Ishikawa (cell line): Measurements from ENCODE around the gene RNU6-9.
A peak's percentile ranks its signal among the peaks of the same experiment; 100 is the strongest.

Experiments
- CEBPB ChIP-seq: IDR thresholded peaks from 2 replicates; pipeline ENCODE4 v1.6.1; 2012
- CREB1 ChIP-seq: IDR thresholded peaks from 2 replicates; pipeline ENCODE4 v1.6.1; 2012; ENCODE audit warnings: low read depth
- EGR1 ChIP-seq: IDR thresholded peaks from 2 replicates; pipeline ENCODE4 v1.6.1; 2012
- EP300 ChIP-seq: IDR thresholded peaks from 2 replicates; pipeline ENCODE4 v1.6.1; 2012; ENCODE audit warnings: borderline replicate concordance
- FOXM1 ChIP-seq: IDR thresholded peaks from 2 replicates; pipeline ENCODE4 v1.6.1; 2012; ENCODE audit warnings: low read depth, borderline replicate concordance
- MAX ChIP-seq: IDR thresholded peaks from 2 replicates; pipeline ENCODE4 v1.6.1; 2012
- NFIC ChIP-seq: IDR thresholded peaks from 2 replicates; pipeline ENCODE4 v1.6.1; 2012
- RAD21 ChIP-seq: IDR thresholded peaks from 2 replicates; pipeline ENCODE4 v1.6.1; 2012; ENCODE audit warnings: low read depth
- REST ChIP-seq: IDR thresholded peaks from 2 replicates; pipeline ENCODE4 v1.6.1; 2012; ENCODE audit warnings: low read depth, mild to moderate bottlenecking
- TAF1 ChIP-seq: IDR thresholded peaks from 2 replicates; pipeline ENCODE4 v1.6.1; 2012; ENCODE audit warnings: low read depth, mild to moderate bottlenecking
- TCF12 ChIP-seq: IDR thresholded peaks from 2 replicates; pipeline ENCODE4 v1.6.1; 2012; ENCODE audit warnings: low read depth
- TEAD4 ChIP-seq: IDR thresholded peaks from 2 replicates; pipeline ENCODE4 v1.6.1; 2012
- USF1 ChIP-seq: IDR thresholded peaks from 2 replicates; pipeline ENCODE4 v1.6.1; 2012
- YY1 ChIP-seq: IDR thresholded peaks from 2 replicates; pipeline ENCODE4 v1.6.1; 2012; ENCODE audit warnings: low read depth
- ZBTB7A ChIP-seq: IDR thresholded peaks from 2 replicates; pipeline ENCODE4 v1.6.1; 2012; ENCODE audit warnings: low read depth

Gene RNU6-9

GRCh38 chr19:917323-918151 is 24.3 kb downstream of the RNU6-9 start, which contains the start of gene KISS1R:
TSS of gene KISS1R (plus strand) at chr19:917333. CDS start at chr19:917503, 170 bp downstream.
- no peak for TF ChIP-seq FOXM1
- peak; percentile 67; the same call in 1 of the 2 replicates for TF ChIP-seq RAD21
- TF ChIP-seq ZBTB7A, result peak; percentile 72

GRCh38 chr19:918152-918437 is 24.8 kb downstream of the RNU6-9 start:
- TF ChIP-seq REST (no peak), USF1 (no peak), ZBTB7A (peak; percentile 16; the same call in 1 of the 2 replicates), NFIC (no peak), TCF12 (no peak)

GRCh38 chr19:918481-919198 is 25.4 kb downstream of the RNU6-9 start:
- no peak for TF ChIP-seq TAF1
- 0 out of 2 replicates have a peak, but pooled peaks have one; percentile 35 for TF ChIP-seq MAX

GRCh38 chr19:919199-920050 is 26.1 kb downstream of the RNU6-9 start:
- peak; percentile 55 for TF ChIP-seq YY1
- TF ChIP-seq TAF1, result no peak
- peak; percentile 80 for TF ChIP-seq MAX
- no peak for TF ChIP-seq ZBTB7A
- TF ChIP-seq USF1, result peak; percentile 69
- no peak for TF ChIP-seq EGR1
- TF ChIP-seq CEBPB, result no peak
- no peak for TF ChIP-seq RAD21
- no peak for TF ChIP-seq TEAD4
- TF ChIP-seq FOXM1, result no peak
- TF ChIP-seq REST, result no peak
- TF ChIP-seq TCF12, result peak; percentile 31; the same call in 1 of the 2 replicates
- no peak for TF ChIP-seq CREB1
- TF ChIP-seq EP300, result no peak
- peak; percentile 7; the same call in 1 of the 2 replicates for TF ChIP-seq NFIC

GRCh38 chr19:920051-920864 is 27.0 kb downstream of the RNU6-9 start:
- TF ChIP-seq EP300, result no peak
- peak; percentile 60; the same call in 1 of the 2 replicates for TF ChIP-seq ZBTB7A
- TF ChIP-seq FOXM1, result no peak
- no peak for TF ChIP-seq YY1
- no peak for TF ChIP-seq TEAD4
- TF ChIP-seq EGR1, result peak; percentile 88
